GM18502 (cell line): ENCODE measurements around the gene ZNF32.

ENCODE experiments used
- ATAC-seq: cut with Tn5 transposase; IDR thresholded peaks from one replicate; pipeline ENCODE4 v1.9.1; 2021; ENCODE audit warnings: mild to moderate bottlenecking; ENCODE audit not compliant: unreplicated experiment, poor library complexity

Gene ZNF32

DNA sequence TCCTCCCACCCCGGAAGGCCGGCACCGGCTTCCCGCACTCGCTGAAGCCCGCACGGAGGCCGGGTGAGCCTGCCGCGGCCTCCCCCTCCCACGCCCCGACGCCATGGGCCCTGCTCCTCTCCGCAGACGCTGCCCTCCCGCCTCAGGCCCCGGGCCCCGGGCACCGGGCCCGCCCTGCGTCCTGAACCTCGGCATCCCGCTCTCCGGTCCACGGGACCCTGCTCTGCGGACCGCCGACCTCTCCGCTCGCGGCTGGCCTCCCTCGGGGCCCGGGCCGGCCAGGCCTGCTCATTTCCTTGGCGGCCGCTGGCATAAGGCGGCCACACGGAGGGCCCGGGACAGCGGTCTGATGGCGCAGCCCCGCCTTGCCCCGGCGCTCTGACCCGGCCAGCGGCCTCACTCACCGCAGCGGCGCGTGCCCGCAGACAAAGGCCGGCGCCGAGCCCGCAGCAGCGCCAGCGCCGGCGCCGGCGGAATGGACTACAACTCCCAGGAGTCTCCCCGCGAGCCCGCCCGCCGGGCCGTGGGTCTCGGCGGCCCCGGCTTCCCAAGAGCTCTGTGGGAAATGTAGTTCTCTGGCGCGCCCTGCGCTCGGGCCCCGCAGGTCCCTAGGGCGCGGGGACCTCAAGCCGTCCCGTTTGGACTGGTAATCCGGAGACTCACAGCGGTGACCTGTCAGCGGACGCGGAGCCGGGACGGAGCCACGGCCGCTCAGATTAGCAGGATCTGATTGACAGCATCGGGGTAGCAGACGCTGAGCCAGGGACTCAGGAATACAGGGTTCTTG is at the start of gene ZNF32:
ZNF32 (minus strand) TSS at position 484 of the 787 bp plus-strand sequence. CDS start 2,748 bp downstream, outside the sequence.
- peak; percentile 100 for ATAC-seq

GRCh38 chr10:43698156-43698555 is 49.5 kb upstream of the ZNF32 start:
- ATAC-seq: no peak

- no peak for ATAC-seq
These were observed 48.3 kb upstream of the ZNF32 start for GRCh38 chr10:43696909-43697483.

- ATAC-seq: no peak
These were observed 47.0 kb upstream of the ZNF32 start for GRCh38 chr10:43695730-43696129.

GRCh38 chr10:43695321-43695720 is 46.6 kb upstream of the ZNF32 start:
- no peak for ATAC-seq

DNA sequence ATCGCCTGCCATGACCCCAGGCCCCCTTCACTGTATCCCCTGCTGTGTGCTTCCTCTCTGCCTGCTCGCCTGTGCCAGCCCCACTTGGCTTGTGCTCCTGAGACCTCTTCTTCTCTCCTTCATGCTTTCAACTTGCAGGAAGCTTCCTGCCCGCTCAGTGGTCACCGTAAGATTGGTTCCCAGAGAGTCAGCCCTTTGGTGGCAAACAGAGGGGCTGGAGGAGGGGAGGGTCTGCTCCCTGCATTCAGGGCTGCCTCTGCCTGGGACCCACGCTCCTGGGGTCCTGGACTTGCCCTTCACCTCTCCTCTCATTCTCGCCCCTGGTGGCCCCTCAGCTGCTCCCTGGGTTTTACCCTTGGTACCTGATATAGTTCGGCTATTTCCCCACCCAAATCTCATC is 45.8 kb upstream of the ZNF32 start:
- no peak for ATAC-seq

- ATAC-seq: no peak
These were observed 44.9 kb upstream of the ZNF32 start for GRCh38 chr10:43693602-43694001.

DNA sequence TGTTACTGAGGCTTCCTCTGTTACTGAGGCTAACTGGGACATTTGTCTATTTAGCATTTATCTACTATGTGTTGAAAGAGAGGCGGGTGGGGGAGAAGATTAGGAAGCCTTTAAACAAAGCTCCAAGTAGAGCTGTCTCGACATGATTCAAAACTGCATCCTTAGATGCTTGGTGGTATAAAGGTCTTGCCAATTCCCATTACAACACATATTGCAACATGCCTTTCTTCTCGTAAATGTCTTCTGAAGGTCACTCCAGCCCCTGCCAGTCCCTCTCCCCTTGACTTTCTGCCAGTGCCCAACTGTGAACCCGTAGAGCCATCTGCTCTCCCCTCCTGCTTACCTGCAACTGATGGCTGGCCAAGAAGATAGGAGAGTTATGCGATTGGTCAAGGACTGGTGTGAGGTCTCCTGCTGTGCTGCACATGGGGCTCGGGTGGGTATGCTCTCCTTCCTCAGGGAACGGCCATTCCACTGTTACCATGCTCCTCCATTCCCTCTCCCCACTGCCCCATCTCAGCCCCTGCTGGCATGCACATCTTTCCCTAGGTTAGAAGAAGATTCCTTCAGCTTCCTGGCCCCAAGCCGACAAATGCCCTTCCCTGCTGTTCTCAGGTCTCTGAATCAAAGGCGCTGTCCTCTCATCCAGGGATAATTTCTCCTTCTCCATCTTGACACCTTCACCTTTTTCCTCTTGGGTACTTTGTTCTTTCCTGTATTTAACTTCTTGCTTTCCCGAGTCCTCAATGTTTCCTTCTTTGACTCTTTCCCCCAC is 43.6 kb upstream of the ZNF32 start:
- ATAC-seq: no peak

DNA sequence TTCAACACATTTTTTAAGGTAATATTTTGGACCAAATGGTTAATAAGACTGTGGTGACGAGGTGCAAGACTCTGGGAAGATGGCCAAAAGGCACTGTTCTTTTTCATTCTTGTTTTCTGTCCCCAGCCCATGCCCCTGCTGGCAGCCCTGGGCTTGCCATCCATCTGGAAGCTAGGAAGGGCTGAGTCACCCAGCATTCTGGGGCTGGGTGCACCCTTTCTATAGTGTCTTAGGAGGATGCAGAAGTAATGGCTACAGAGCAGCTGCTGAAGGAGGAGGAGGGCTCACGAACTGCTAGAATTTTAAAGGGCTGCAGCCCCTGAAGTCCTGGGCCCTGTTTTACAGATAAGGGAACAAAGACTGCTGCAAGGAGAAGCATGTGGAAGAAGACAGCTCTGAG is 42.8 kb upstream of the ZNF32 start:
- ATAC-seq: no peak

- ATAC-seq: peak; percentile 98
These were observed 41.5 kb upstream of the ZNF32 start for GRCh38 chr10:43689955-43690771.

DNA sequence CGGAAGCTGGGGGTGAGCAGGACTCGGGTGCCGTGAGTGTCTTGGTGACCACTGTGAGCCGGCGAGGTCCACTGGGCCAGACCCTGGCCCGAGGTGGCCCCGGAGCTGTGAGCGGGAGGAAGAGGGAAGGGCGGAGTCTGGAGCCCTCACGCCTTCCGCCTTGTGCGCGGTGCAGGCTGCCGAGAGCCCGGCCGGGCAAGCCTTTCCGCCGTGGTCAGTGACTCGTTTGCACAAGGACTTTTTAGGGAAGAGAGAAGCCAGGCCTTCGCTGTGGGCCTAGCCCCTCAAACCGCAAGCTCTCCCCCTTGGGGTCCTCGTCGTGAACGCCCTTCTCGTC is 40.9 kb upstream of the ZNF32 start:
- peak; percentile 48 for ATAC-seq

GRCh38 chr10:43689007-43689491 is 40.4 kb upstream of the ZNF32 start:
- ATAC-seq: no peak

- ATAC-seq: no peak
These were observed 39.7 kb upstream of the ZNF32 start for GRCh38 chr10:43688348-43688892.

DNA sequence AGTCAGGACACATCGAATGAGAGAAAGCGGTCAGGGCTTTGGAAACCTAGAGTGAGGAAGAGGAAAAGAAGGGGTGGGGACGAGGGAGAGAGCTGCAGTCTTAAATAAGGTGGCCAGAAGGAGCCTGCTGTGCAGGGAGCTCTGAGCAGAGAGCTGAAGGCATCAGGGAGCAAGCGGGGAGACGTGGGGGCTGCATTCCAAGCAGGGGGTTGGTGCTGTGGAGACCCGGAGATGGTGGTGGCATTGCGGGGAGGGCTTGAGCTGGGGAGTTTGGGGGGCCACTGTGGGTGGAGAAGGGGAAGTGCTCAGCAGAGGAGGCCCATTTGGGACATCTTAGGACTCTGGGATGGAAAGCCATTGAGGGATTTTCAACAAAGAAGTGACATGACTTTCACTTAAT is 38.7 kb upstream of the ZNF32 start:
- ATAC-seq: no peak

DNA sequence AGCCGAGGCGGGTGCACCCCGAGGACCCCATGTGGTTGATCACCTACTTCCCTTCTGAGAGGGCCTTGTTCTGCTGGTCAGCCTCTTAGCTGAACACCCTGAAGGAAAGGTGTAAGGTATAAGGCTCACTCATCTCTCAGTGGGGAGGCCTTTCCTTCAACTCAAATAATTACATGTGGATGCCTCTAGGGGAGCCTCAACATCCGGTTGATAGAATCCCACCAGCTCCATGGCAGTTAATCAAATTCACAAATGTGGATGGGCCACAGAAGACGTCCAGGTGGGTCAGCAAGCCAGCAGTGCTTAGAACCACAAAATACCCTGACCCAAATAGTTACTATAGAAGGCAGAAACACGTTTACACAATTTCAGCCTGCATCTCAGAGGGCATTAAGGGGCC is 37.7 kb upstream of the ZNF32 start:
- ATAC-seq: no peak

DNA sequence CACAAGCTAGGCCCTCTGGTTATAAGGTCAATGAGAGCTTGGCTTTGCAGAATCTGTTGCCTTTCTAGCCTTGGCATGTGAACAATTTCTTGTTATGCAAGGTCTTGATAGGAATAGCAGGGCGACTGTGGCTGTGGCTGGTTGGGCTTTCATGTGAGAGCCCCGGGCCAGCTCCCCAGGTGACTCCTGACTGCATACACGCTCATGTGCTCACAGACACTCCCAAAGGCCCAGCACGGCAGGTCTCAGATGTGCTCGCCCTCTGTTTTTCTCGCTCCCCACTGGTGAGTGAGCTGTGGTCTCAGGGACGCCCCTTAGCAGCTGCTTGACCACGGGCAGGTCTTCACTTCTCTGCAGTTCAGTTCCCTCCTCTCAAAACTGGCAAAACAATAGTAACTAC is 37.1 kb upstream of the ZNF32 start:
- ATAC-seq: no peak

DNA sequence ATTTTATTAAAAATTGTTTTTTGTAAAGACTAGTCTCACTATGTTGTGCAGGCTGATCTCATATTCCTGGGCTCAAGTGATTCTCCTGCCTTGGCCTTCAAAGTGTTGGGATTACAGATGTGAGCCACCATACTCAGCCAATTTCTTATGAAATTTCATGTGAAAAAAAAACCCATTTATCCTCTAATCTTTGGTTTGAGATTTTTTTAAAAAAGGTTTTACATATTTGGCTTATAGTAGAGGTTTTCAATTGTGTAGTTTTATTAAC is 35.5 kb upstream of the ZNF32 start:
- ATAC-seq: no peak

DNA sequence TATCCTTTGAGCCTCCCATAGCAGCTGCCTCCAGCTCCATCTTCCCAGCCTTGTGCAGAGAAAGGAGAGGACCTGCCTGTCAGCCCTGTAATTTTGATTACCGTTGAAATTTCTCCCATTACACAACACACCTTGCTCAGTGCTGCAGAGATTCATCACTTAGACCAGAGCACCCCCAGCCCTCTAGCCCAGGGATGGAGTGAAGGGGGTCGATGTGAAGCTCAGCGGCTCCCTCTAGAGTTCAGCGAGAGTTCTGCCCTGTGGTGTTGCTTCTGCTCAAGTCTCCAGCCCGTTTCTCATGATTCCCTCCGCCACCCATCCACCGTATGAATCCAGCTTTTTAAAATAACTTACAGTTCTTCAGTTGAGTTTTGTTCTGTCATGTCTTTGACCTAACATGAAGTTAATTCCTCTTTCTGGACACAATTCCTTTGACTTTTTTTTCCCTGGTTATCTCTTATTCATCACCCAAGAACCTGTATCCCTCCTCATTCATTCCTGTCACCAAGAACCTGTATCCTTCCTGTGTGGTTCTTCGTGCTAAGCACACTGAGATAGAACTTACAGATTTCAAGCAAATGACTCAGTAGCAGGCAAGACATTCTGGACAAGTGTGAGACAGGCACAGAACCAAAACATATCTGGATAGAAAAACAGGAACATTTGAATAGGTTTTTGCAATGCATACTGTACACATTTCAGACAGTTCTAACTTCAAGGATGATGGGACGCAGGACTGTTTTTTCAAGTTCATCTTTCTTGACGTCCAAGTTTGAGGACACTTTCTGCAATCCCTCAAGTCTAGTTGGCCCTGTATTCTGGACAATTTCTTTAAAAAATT is 35.0 kb upstream of the ZNF32 start:
- peak; percentile 58 for ATAC-seq

DNA sequence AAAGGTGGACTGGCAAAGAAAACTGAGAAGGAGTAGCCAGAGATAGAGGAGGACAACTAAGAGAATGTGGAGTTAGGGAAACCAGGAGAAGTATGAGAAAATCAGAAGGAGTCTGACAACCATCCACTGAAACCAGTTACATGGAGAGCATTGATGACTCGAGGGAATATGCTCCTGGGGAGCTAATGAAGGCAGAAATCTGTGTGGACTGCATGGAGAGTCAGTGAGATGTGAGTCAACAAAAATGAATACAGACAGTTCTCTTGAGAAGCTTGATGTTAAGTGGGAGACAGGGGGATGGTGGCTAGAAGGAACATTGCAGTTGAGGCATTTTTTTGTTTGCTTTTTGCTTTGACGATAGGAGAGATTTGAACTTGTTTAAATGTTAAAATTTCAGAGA is 34.3 kb upstream of the ZNF32 start:
- no peak for ATAC-seq

GRCh38 chr10:43681721-43682120 is 33.0 kb upstream of the ZNF32 start:
- no peak for ATAC-seq
